Right cardiac atrium (tissue), 5 donors: ENCODE data around the gene MGMT. TPM values are rescaled to one million over a fixed set of nuclear protein-coding genes. Genes with fewer than 3 reads are reported as not detected.

Experiments
- ATAC-seq, 2 donors: fragments of 200-7000 bp; cut with Tn5 transposase; one replicate each; pipeline versions ENCODE4 v1.8.0 to v1.9.1; 2020; ENCODE audit warnings: moderate library complexity in 2 of 2, mild to moderate bottlenecking in 1 of 2
- DNase-seq, 3 donors: peaks; one replicate each; pipeline ENCODE4 v3.0.0-alpha.2; 2020
- H3K27ac ChIP-seq: one replicate; pipeline ENCODE4 v1.5.1; 2013; ENCODE audit warnings: mild to moderate bottlenecking, low read length, control low read depth, moderate library complexity
- H3K27me3 ChIP-seq: one replicate; pipeline ENCODE4 v1.6.1; 2013; ENCODE audit not compliant: control insufficient read depth, insufficient read depth
- H3K4me1 ChIP-seq: one replicate; pipeline ENCODE4 v1.6.1; 2013; ENCODE audit warnings: low read length; ENCODE audit not compliant: control insufficient read depth, insufficient read depth
- H3K4me3 ChIP-seq: one replicate; pipeline ENCODE4 v1.5.1; 2013; ENCODE audit warnings: low read length, control low read depth
- H3K9me3 ChIP-seq: one replicate; pipeline ENCODE4 v1.6.1; 2013; ENCODE audit warnings: low read length; ENCODE audit not compliant: control insufficient read depth
- WGBS: extraction: QIAGEN DNeasy Blood & Tissue Kit; methylation state at CpG from one replicate; pipeline ENCODE4 v1.1.7; 2013; 5-methylcytosine and 5-hydroxymethylcytosine counted together
- intact Hi-C, 4 donors: fragments of 100-400 bp; cut with DNase I; formaldehyde crosslinking; loops; one replicate each; pipeline versions ENCODE4 v1.11.0 to v1.14.0; 2022 to 2023
- polyA plus RNA-seq: library from polyadenylated mRNA; stranded (reverse); fragments of 200-250 nt; gene quantifications from one replicate; pipeline ENCODE4 v1.2.3, GENCODE V29; 2013
- total RNA-seq, 4 donors: library from RNA; stranded (reverse); fragmentation: NEBNext Ultra II Directional; extraction: Animal tissue kit (Norgen Biotek cat#: 25700); gene quantifications; one replicate each; pipeline ENCODE4 v1.2.1, GENCODE V29; 2021
- donor health status: healthy with polysubstance abuse.
- donor health status: DM: no; HTN: yes; CAD: no.
- donor health status: DM: no; HTN: no; CAD: no.
- donor health status: DM: no; HTN: yes; CAD: no; lungs with severe emphysema.
- donor health status: DM: yes; HTN: yes; CAD: no.

The MGMT gene
- total and polyA plus RNA-seq, 5 donors = 11.3 to 18.2 (median 13.6) TPM

DNA sequence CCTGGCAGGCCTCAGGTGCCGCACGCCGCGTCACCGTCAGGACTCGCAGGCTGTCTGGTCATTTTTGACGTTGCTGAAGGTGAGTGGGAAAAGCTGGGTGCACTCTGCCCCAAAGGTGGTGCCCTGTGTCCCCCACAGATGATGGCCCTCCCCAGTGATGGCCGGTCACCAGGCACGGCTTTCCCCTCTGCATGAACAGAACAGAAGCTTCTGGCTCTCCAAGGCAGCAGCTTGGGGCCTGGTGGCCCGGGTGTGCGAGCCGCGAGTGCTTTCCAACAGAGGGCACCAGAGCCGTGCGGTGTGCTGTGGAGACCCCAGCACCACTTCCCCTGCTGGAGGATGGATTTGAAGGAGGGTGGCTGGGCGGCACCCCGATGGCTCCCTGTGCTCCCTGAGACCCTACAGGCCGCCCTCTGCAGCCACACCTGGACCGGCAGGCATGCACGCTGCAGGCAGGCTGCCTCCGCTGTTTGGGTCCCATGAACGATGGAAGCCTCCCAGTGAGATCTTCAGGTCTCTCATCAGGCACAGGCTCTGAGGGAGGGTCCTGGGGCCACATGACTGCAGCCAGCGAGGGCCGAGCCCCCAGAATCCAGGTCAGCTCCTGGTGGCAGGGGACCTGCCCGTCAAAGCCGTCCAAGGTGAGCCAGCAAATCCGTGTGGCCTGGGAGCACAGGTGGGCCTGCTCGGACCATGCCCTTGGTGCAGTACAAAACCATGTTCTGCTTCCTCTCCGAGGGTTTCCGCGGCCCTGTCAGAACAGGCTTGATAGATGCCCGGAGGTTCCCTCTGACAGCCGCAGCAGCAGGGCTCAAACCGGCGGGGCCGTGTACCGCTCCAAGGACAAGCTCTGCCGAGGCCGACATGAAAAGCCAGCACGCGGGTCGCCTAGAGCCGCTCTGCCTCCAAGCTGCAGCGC lies 301.7 kb downstream of the MGMT start:
- Histone ChIP-seq H3K4me1 (no peaks in the 10 kb centered on the region), H3K9me3 (no peaks in the 10 kb centered on the region), H3K27ac (no peak overlapping the region), H3K27me3 (no peaks in the 10 kb centered on the region), H3K4me3 (no peak overlapping the region)
- ATAC-seq (no peak), DNase-seq (no peak)
- 89% methylated on average over 44 of the region's 44 CpGs for WGBS
- intact Hi-C loops = no loop called here

DNA sequence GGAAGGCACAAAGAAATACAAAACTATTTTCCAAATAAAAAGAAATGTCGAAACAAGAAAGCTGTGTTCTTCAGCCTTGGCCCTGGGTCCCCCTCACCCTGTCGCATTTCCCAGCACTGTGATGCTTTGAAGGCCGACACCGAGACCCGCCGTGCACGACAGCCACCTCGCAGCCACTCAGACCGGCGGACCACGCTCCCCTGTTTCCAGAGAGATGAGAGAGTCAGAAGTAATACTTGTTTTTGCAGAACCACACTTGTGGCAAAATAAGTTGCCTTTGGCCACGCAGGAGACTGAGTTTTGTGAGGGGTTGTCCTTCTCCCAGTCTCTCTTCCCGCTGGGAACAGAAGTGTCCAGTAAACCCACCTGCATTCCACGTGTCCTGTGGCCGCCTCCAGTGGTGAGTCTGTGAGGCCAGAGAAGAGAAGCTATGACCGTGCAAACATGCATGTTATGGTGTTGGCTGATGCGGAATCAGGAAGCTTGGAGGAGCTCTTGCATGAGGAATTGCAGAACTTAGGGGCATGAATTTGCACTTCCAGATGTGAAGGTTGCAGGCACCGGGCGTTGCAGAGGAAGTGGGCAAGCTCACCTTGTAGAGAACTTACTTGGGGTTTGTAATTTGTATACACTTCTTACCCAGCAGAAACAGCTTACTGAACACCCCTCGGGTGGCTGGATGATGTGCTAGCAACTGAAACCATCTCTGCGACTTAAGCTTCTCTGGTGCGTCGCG lies 302.5 kb downstream of the MGMT start:
- WGBS = 94% methylated on average over 24 of the region's 24 CpGs
- no peaks in the 10 kb centered on the region for H3K4me1 ChIP-seq
- no peak for ATAC-seq
- intact Hi-C loops = no loop called here
- no peaks in the 10 kb centered on the region for H3K27me3 ChIP-seq
- H3K27ac ChIP-seq = no peak overlapping the region
- no peak for DNase-seq
- no peak overlapping the region for H3K4me3 ChIP-seq
- no peaks in the 10 kb centered on the region for H3K9me3 ChIP-seq

DNA sequence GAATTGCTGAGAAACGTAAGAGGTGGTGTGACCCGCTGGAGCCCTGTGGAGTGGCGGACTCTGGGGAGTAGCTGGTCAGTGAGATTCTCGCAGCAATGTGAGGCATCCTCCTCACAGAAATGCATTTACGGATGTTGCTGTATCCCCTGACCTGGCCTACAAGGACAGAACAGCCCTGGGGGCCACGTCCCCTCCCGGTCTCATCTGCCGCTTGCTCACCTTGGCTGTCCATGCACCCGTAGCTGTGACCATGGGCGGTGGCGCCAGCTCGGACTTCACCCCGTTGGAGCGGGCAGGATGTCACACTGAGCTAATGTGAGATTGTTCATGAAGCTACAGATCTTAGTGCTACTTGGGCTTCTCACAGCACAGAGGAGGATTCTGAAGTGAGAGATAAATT lies 303.2 kb downstream of the MGMT start:
- no peak for DNase-seq
- Histone ChIP-seq H3K27me3 (no peaks in the 10 kb centered on the region), H3K4me1 (no peaks in the 10 kb centered on the region), H3K4me3 (no peak overlapping the region), H3K27ac (no peak overlapping the region), H3K9me3 (no peaks in the 10 kb centered on the region)
- intact Hi-C loops = no loop called here
- 87% methylated on average over 14 of the region's 14 CpGs for WGBS
- ATAC-seq = no peak

DNA sequence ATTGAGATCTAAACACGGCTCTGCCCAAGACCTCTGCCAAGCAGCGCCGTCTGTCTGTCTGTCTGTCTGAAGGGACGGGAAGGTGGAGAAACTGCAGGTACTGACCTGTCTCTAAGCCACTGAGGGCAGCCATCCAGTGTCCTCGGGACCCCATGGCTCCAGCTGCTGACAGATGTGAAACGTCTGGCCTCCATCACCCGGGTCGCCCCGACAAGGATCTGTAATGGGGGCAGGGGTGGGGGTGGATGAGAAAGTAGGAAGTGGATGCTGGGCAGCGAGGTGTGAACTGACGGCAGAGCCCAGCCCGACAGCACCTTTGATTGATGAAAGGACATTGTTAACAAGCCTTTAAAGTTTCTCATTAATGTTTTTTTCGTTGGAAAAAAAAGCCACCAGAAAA lies 304.0 kb downstream of the MGMT start:
- no peaks in the 10 kb centered on the region for H3K27me3 ChIP-seq
- intact Hi-C loops = no loop called here
- H3K4me3 ChIP-seq = no peak overlapping the region
- no peak for DNase-seq
- WGBS = 57% methylated on average over 13 of the region's 13 CpGs
- no peak for ATAC-seq
- H3K4me1 ChIP-seq = no peaks in the 10 kb centered on the region
- H3K27ac ChIP-seq = no peak overlapping the region
- H3K9me3 ChIP-seq = no peaks in the 10 kb centered on the region

DNA sequence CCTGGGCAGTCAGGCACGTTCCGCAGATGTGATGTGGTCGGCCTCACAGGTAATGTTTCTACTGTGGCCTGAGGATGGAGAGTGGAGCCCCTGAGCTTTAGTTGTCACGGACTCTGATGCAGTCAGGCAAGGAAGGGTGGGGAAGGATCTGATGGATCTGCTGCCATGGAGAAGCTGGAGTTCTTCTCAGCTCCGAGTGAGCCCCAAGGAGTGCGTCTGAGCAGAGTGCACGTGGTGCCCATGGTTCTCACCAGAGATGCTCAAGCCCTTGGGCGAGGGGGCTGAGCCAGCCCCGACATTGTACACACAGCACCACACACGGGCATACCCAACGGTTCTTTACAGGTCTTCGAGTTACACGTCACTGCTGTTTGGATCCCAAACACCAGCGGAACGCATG lies 304.5 kb downstream of the MGMT start:
- intact Hi-C loops = no loop called here
- no peak for DNase-seq
- Histone ChIP-seq H3K27ac (no peak overlapping the region), H3K4me1 (no peaks in the 10 kb centered on the region), H3K9me3 (no peaks in the 10 kb centered on the region), H3K27me3 (no peaks in the 10 kb centered on the region), H3K4me3 (no peak overlapping the region)
- 97% methylated on average over 15 of the region's 15 CpGs for WGBS
- no peak for ATAC-seq

DNA sequence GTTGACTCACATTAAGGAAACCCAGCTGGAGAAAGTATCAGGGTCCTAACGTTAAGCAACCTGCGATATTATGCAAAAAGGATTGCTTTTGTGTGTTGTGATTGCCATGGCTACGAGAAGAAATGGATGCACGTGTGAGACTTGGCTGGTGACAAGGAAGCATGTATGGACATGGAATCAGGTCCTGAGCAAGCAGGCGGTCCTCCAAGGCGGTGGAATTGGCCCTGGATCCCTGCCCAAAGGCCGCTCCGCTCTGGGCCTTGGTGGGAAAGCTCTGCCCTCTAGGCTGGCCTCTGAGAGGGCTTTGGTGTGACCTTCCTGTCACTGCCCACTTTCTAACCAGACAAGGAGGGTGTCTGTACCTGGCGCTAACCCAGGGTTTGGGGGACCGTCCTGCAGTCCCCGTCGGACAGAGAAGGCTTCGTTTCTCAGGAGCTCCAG lies 305.0 kb downstream of the MGMT start:
- Histone ChIP-seq H3K4me1 (no peaks in the 10 kb centered on the region), H3K27ac (no peak overlapping the region), H3K9me3 (no peaks in the 10 kb centered on the region), H3K27me3 (no peaks in the 10 kb centered on the region), H3K4me3 (no peak overlapping the region)
- 89% methylated on average over 13 of the region's 13 CpGs for WGBS
- DNase-seq = no peak
- no peak for ATAC-seq
- intact Hi-C loops = no loop called here

DNA sequence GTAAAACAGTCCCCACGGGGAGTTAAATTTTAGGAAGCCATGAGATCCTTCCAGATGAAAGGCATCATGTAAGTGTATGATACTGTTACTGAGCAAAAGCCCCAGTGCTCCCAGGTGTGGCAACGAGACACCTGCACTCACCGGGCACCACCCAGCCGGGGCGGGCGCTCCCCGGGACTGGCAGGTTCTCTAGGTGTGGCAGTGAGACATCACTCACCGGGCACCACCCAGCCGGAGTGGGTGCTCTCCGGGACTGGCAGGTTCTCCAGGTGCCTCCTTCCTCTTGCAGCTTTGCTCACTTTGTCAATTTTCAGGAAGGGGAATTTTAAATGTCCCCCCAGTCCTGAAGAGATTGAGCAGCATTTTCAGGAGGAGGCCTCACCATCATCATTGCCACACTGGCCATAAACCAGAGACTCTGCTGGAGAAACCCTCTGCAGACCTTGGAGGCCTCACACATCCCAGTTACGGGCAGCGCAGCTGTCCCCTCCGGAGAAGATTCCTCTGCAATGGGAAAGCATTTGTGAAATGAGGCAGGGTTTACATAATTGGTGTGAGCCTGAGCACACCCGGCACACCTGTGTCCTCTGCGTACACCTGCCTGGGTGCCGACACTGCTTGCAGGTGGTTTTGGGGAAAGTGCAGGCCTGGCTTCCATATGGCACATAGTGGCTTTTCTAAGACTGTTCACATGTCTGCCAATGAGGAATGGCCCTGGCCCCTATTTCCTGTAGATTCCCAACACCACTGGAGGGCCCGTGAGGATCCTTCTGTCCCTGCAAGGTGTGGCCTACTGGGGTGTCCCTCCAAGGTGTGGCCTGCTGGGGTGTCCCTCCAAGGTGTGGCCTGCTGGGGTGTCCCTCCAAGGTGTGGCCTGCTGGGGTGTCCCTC lies 305.7 kb downstream of the MGMT start:
- ATAC-seq (no peak), DNase-seq (no peak)
- Histone ChIP-seq H3K9me3 (no peaks in the 10 kb centered on the region), H3K4me1 (no peaks in the 10 kb centered on the region), H3K27me3 (no peaks in the 10 kb centered on the region), H3K4me3 (no peak overlapping the region), H3K27ac (no peak overlapping the region)
- WGBS = 89% methylated on average over 17 of the region's 17 CpGs
- intact Hi-C loops = no loop called here

DNA sequence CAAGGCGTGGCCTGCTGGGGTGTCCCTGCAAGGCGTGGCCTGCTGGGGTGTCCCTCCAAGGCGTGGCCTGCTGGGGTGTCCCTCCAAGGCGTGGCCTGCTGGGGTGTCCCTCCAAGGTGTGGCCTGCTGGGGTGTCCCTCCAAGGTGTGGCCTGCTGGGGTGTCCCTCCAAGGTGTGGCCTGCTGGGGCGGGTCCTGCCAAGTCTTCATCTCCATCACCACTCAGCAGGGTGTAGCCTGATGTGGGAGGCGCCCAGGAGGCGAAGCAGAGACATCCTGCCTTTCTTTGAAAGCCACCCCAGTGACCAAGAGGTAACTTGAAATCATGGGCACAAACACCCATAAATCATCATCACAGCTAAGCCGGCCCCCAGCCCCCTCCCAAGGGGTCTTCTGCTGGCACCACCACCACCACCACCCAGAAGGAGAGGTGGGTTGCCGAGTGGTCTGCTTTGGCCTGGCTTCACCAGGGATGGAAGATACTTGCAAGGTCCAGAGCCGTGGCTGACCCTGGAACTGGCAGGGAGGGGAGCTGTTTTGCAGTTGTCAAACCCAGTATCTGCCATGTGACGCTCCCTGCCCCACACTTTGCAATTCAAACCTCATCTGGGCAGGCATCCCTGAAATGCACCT lies 306.4 kb downstream of the MGMT start:
- ATAC-seq (no peak), DNase-seq (no peak)
- Histone ChIP-seq H3K4me1 (no peaks in the 10 kb centered on the region), H3K9me3 (no peaks in the 10 kb centered on the region), H3K27ac (no peak overlapping the region), H3K27me3 (no peaks in the 10 kb centered on the region), H3K4me3 (no peak overlapping the region)
- intact Hi-C loops = no loop called here
- WGBS = 94% methylated on average over 11 of the region's 11 CpGs

DNA sequence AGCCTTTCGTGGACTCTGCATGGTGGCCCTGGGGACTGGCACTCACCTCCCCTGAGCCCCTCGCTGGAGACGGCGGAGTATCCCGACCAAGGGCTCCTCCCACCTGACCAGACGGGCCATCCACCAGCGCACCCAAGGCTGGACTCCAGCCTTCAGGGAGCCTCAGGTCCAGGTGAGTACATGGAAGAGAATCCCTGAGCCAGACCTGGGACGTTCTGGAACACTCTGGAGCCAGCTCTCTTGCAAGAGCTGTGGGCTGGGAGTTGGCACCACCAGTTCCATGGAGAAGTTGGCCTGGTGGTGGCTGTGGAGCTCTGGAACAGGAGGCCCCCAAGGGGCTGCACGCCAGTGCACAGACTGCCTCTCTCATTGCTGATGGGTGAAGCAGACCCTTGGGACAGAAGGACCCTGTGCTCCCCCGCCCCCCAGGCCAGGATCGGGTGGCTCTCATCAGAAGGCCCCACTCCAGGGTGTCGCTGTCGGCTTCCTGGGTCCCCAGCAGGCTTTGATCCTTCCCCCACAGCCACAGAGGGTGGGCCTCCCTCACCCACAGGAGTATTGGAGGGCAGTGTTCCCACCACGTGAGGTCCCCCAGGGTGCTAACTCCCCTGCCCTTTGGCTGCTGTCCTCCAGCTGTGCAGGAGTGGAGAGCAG lies 307.2 kb downstream of the MGMT start:
- WGBS = 87% methylated on average over 14 of the region's 14 CpGs
- ATAC-seq = no peak

DNA sequence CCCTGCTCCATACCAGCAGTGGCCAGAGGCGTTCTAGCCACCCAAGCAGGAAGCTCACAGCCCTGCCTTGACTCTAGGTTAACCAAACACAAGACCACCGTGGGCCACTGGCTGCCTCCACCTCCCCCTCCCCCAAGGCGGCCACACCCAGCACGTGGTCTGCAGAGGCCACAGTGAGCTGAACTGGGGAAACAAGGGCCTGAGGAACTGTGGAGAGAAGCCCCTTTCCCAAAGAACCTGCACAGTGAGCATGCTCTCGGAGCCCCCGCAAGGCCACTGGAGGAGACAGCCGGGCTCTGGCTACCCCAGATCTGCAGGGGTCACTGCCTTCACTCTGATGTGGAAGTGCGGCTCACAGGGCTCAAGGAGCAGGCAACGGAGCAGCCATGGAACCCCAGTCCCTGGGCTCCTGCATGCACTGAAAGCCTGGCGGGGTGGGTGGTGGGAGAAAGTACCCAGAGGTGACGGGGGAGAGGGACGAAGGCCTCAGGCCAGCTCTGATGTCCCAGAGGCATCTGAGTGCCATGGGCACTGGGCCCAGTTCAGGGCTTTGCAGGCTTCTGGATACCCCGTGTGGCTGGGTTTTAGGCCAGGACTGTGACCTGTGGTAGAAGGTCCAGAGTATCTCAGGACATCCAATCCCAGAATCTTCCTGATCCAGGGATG lies 307.8 kb downstream of the MGMT start:
- intact Hi-C loops = no loop called here
- no peak for DNase-seq
- Histone ChIP-seq H3K4me1 (no peaks in the 10 kb centered on the region), H3K9me3 (no peaks in the 10 kb centered on the region), H3K4me3 (no peak overlapping the region), H3K27ac (no peak overlapping the region), H3K27me3 (no peaks in the 10 kb centered on the region)
- ATAC-seq = no peak
- WGBS = 86% methylated on average over 13 of the region's 13 CpGs

More for the DNA sequence above, 307.2 kb downstream of the MGMT start:
- H3K4me3 ChIP-seq = no peak overlapping the region
- DNase-seq = no peak
- intact Hi-C loops = no loop called here
- no peak overlapping the region for H3K27ac ChIP-seq
- no peaks in the 10 kb centered on the region for H3K9me3 ChIP-seq
- no peaks in the 10 kb centered on the region for H3K27me3 ChIP-seq
- no peaks in the 10 kb centered on the region for H3K4me1 ChIP-seq
